ENCODE results near the gene CLCN3. TPM values are rescaled to one million over a fixed set of nuclear protein-coding genes. Genes with fewer than 3 reads are reported as not detected.
A peak's percentile ranks its signal among the peaks of the same experiment; 100 is the strongest.

CLCN3 gene
- polyA plus RNA-seq, 3 donors: 5.3 to 7.8 (median 5.4) TPM

DNA sequence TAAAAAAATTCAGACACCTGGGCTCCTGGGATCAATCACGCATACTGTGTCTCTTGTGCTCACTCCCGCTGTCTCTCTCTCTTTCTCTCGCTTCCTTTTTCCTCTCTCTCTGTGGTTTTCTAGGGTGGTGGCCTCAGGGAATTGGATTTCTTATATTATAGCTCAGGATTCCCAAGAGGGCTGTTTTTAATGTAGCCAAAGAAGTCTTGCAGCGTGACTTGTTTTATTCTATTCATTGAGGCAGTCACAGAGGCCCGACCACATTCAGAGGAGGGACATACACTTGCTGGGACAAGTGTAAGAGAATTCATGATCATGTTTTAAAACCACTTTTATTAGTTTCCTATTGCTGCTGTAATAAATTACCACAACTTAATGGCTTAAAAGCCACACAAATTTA, 78.0 kb downstream of the CLCN3 start:
- Histone ChIP-seq H4K20me1 (ENCODE audit: insufficient read depth, low read length) (no peaks in the 10 kb centered on the region), H3K27me3 (ENCODE audit: control insufficient read depth in 2 of 2, insufficient read depth in 2 of 2, low read length in 2 of 2) (no peaks in the 10 kb centered on the region), H3K4me3 (replicated peaks in 1 of 3; ENCODE audit: low read depth in 2 of 3, low read length in 3 of 3) (no peak overlapping the region), H3K27ac (ENCODE audit: low read depth in 1 of 2, low read length in 2 of 2) (no peak overlapping the region), H2AFZ (ENCODE audit: insufficient read depth, low read depth, low read length, poor library complexity, severe bottlenecking) (no peak overlapping the region), H3K4me1 (ENCODE audit: control insufficient read depth in 1 of 2, insufficient read depth in 2 of 2, low read length in 2 of 2) (no peaks in the 10 kb centered on the region), H3K4me2 (replicated peaks; ENCODE audit: extremely low read depth, low read length, poor library complexity, severe bottlenecking) (no peak overlapping the region), H3K9ac (ENCODE audit: insufficient read depth, low read length, poor library complexity, severe bottlenecking) (no peak overlapping the region), H3K9me3 (replicated peaks in 1 of 2; ENCODE audit: control insufficient read depth in 1 of 2, insufficient read depth in 1 of 2, low read length in 2 of 2) (no peaks in the 10 kb centered on the region), H3K79me2 (ENCODE audit: insufficient read depth, low read length) (no peaks in the 10 kb centered on the region), H3K36me3 (replicated peaks in 1 of 2; ENCODE audit: control insufficient read depth in 1 of 2, insufficient read depth in 2 of 2, low read length in 2 of 2) (peaks cover 24 to 77% of the 10 kb centered on the region in 2 donors)
- DNase-seq: no peak
- TF ChIP-seq, protein P1, sequence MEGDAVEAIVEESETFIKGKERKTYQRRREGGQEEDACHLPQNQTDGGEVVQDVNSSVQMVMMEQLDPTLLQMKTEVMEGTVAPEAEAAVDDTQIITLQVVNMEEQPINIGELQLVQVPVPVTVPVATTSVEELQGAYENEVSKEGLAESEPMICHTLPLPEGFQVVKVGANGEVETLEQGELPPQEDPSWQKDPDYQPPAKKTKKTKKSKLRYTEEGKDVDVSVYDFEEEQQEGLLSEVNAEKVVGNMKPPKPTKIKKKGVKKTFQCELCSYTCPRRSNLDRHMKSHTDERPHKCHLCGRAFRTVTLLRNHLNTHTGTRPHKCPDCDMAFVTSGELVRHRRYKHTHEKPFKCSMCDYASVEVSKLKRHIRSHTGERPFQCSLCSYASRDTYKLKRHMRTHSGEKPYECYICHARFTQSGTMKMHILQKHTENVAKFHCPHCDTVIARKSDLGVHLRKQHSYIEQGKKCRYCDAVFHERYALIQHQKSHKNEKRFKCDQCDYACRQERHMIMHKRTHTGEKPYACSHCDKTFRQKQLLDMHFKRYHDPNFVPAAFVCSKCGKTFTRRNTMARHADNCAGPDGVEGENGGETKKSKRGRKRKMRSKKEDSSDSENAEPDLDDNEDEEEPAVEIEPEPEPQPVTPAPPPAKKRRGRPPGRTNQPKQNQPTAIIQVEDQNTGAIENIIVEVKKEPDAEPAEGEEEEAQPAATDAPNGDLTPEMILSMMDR (IDR thresholded peaks at IDR 0.05): no peak
- no peak overlapping the region for H3K4me3 Mint-ChIP-seq
- peaks cover 0 to 8% (median 2%) of the 10 kb centered on the region in 7 donors for H3K9me3 Mint-ChIP-seq
- no peaks in the 10 kb centered on the region for H3K4me1 Mint-ChIP-seq
- H3K36me3 Mint-ChIP-seq: peaks cover 46 to 68% of the 10 kb centered on the region in 2 donors
- H3K27ac Mint-ChIP-seq: peak overlapping the region in 1 of 7 donors; percentile 19
- no peaks in the 10 kb centered on the region for H3K27me3 Mint-ChIP-seq (ENCODE audit: low read depth in 3 of 3)
- intact Hi-C loops (cut with micrococcal nuclease): no loop called here
- WGBS (ENCODE audit: insufficient coverage): no CpG with 5 or more reads among the region's 5 CpGs

DNA sequence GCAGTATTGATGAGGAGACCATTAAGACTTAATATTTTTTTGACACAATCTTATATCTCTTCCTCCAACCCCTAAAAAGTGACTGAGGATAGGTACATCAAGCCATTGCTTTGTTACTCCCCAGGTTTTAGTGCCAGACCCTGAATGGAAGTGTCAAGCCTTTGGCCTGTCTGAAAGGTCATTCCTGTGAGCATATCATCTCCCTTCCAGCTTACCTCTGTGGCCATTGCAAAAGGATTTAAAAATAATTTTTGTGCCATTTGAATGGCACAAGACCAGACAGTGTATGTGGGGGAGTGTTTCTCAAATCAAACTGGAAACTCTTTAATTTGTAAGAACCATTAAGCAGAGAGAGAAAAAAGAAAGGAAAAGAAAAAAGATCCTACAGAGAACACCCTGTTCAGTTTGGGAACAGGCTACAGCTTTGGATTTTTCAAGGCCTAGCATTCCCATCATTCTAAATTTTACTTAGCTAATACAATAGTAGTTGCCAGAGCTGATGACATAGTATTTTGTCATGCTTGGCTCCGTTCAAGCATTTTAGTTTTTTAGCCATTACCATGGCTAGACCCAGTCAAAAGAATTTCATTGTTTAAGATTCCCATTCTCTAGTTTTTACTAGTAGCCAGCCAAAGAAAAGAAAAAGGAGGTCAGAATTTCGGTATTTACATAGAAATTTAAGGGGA, 87.7 kb downstream of the CLCN3 start:
- Mint-ChIP-seq H3K27me3 (ENCODE audit: low read depth in 3 of 3) (no peaks in the 10 kb centered on the region), H3K4me1 (no peaks in the 10 kb centered on the region), H3K27ac (peak overlapping the region in 2 of 7 donors; percentile 29 to 41), H3K36me3 (peaks cover 51 to 57% of the 10 kb centered on the region in 2 donors), H3K9me3 (no peaks in the 10 kb centered on the region), H3K4me3 (no peak overlapping the region)
- intact Hi-C loops (cut with micrococcal nuclease): no loop called here
- Histone ChIP-seq H3K4me1 (ENCODE audit: control insufficient read depth in 1 of 2, insufficient read depth in 2 of 2, low read length in 2 of 2) (no peaks in the 10 kb centered on the region), H3K4me3 (replicated peaks in 1 of 3; ENCODE audit: low read depth in 2 of 3, low read length in 3 of 3) (no peak overlapping the region), H3K79me2 (ENCODE audit: insufficient read depth, low read length) (no peaks in the 10 kb centered on the region), H4K20me1 (ENCODE audit: insufficient read depth, low read length) (no peaks in the 10 kb centered on the region), H3K36me3 (replicated peaks in 1 of 2; ENCODE audit: control insufficient read depth in 1 of 2, insufficient read depth in 2 of 2, low read length in 2 of 2) (peaks cover 18 to 65% of the 10 kb centered on the region in 2 donors), H3K9me3 (replicated peaks in 1 of 2; ENCODE audit: control insufficient read depth in 1 of 2, insufficient read depth in 1 of 2, low read length in 2 of 2) (no peaks in the 10 kb centered on the region), H3K4me2 (replicated peaks; ENCODE audit: extremely low read depth, low read length, poor library complexity, severe bottlenecking) (no peak overlapping the region), H3K27me3 (ENCODE audit: control insufficient read depth in 2 of 2, insufficient read depth in 2 of 2, low read length in 2 of 2) (no peaks in the 10 kb centered on the region), H2AFZ (ENCODE audit: insufficient read depth, low read depth, low read length, poor library complexity, severe bottlenecking) (no peak overlapping the region), H3K27ac (ENCODE audit: low read depth in 1 of 2, low read length in 2 of 2) (no peak overlapping the region), H3K9ac (ENCODE audit: insufficient read depth, low read length, poor library complexity, severe bottlenecking) (no peak overlapping the region)
- no peak for DNase-seq
- TF ChIP-seq, protein P1 (IDR thresholded peaks at IDR 0.05): no peak
- no CpG with 5 or more reads among the region's 2 CpGs for WGBS (ENCODE audit: insufficient coverage)

Data from CD14-positive monocyte (primary cell).